HL-60 (cell line): Measurements from ENCODE around the gene RBMS3.

Source experiments
- DNase-seq, 2 experiments: peaks; one replicate each; pipeline ENCODE4 v3.0.0-alpha.2; 2010 to 2020; ENCODE audit warnings: low read depth in 1 of 2, low spot score in 1 of 2
- H3K27ac ChIP-seq: fragments of 250-450 bp; sonication (Bioruptor Pico); replicated peaks from 2 replicates; pipeline ENCODE4 v1.5.1; 2020; ENCODE audit warnings: mild to moderate bottlenecking, moderate library complexity
- H3K27me3 ChIP-seq: fragments of 250-450 bp; sonication (Bioruptor Pico); 2 replicates; pipeline ENCODE4 v1.5.1; 2021; ENCODE audit warnings: mild to moderate bottlenecking, moderate library complexity; ENCODE audit not compliant: insufficient read depth, poor library complexity, severe bottlenecking
- H3K4me3 ChIP-seq: replicated peaks from 2 replicates; pipeline ENCODE4 v1.5.1; 2011; ENCODE audit warnings: mild to moderate bottlenecking, control low read depth, low read length; ENCODE audit not compliant: insufficient read depth
- GABPA ChIP-seq: IDR thresholded peaks from 2 replicates; pipeline ENCODE4 v1.6.1; 2012; ENCODE audit warnings: low read depth
- POLR2AphosphoS5 ChIP-seq: IDR thresholded peaks from 2 replicates; pipeline ENCODE4 v1.6.1; 2012; ENCODE audit warnings: low read depth
- SPI1 ChIP-seq: IDR thresholded peaks from 2 replicates; pipeline ENCODE4 v1.6.1; 2012; ENCODE audit warnings: low read depth, mild to moderate bottlenecking, borderline replicate concordance
- TF ChIP-seq, protein P1 (sequence below): IDR thresholded peaks from one replicate; pipeline ENCODE4 v1.5.1; 2011; ENCODE audit warnings: low read length, control low read depth, inconsistent platforms; ENCODE audit not compliant: insufficient read depth
- TF ChIP-seq, protein P2 (sequence below): IDR thresholded peaks from 2 replicates; pipeline ENCODE4 v1.6.1; 2012; ENCODE audit warnings: low read depth; ENCODE audit not compliant: insufficient replicate concordance

The RBMS3 gene

DNA sequence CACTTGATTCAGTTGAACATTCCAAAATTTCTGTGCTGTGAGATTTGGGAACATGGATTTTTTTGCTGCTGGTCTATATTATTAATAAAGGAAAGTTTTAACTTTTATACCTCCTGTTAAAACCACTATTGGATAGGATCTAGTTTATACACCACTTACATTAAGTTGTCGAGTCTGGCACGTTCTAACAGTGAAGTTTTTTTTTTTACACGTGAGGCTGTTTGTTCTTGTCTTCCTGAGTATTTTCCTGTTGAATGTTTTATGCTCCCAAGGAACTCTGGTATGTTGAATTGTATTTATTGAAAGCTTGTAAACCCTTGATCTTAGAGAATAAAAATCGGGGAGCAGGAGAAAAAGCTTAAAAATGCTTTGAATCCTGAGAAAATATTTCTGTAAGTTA lies 338.8 kb downstream of the RBMS3 start:
- Histone ChIP-seq H3K27me3 (no peaks in the 10 kb centered on the region), H3K27ac (no peak overlapping the region), H3K4me3 (no peak overlapping the region)
- DNase-seq: no peak
- no peak for TF ChIP-seq SPI1
- TF ChIP-seq, protein P1, sequence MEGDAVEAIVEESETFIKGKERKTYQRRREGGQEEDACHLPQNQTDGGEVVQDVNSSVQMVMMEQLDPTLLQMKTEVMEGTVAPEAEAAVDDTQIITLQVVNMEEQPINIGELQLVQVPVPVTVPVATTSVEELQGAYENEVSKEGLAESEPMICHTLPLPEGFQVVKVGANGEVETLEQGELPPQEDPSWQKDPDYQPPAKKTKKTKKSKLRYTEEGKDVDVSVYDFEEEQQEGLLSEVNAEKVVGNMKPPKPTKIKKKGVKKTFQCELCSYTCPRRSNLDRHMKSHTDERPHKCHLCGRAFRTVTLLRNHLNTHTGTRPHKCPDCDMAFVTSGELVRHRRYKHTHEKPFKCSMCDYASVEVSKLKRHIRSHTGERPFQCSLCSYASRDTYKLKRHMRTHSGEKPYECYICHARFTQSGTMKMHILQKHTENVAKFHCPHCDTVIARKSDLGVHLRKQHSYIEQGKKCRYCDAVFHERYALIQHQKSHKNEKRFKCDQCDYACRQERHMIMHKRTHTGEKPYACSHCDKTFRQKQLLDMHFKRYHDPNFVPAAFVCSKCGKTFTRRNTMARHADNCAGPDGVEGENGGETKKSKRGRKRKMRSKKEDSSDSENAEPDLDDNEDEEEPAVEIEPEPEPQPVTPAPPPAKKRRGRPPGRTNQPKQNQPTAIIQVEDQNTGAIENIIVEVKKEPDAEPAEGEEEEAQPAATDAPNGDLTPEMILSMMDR: no peak
- TF ChIP-seq, protein P2, sequence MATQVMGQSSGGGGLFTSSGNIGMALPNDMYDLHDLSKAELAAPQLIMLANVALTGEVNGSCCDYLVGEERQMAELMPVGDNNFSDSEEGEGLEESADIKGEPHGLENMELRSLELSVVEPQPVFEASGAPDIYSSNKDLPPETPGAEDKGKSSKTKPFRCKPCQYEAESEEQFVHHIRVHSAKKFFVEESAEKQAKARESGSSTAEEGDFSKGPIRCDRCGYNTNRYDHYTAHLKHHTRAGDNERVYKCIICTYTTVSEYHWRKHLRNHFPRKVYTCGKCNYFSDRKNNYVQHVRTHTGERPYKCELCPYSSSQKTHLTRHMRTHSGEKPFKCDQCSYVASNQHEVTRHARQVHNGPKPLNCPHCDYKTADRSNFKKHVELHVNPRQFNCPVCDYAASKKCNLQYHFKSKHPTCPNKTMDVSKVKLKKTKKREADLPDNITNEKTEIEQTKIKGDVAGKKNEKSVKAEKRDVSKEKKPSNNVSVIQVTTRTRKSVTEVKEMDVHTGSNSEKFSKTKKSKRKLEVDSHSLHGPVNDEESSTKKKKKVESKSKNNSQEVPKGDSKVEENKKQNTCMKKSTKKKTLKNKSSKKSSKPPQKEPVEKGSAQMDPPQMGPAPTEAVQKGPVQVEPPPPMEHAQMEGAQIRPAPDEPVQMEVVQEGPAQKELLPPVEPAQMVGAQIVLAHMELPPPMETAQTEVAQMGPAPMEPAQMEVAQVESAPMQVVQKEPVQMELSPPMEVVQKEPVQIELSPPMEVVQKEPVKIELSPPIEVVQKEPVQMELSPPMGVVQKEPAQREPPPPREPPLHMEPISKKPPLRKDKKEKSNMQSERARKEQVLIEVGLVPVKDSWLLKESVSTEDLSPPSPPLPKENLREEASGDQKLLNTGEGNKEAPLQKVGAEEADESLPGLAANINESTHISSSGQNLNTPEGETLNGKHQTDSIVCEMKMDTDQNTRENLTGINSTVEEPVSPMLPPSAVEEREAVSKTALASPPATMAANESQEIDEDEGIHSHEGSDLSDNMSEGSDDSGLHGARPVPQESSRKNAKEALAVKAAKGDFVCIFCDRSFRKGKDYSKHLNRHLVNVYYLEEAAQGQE: no peak
- TF ChIP-seq GABPA: no peak
- TF ChIP-seq POLR2AphosphoS5: no peak

DNA sequence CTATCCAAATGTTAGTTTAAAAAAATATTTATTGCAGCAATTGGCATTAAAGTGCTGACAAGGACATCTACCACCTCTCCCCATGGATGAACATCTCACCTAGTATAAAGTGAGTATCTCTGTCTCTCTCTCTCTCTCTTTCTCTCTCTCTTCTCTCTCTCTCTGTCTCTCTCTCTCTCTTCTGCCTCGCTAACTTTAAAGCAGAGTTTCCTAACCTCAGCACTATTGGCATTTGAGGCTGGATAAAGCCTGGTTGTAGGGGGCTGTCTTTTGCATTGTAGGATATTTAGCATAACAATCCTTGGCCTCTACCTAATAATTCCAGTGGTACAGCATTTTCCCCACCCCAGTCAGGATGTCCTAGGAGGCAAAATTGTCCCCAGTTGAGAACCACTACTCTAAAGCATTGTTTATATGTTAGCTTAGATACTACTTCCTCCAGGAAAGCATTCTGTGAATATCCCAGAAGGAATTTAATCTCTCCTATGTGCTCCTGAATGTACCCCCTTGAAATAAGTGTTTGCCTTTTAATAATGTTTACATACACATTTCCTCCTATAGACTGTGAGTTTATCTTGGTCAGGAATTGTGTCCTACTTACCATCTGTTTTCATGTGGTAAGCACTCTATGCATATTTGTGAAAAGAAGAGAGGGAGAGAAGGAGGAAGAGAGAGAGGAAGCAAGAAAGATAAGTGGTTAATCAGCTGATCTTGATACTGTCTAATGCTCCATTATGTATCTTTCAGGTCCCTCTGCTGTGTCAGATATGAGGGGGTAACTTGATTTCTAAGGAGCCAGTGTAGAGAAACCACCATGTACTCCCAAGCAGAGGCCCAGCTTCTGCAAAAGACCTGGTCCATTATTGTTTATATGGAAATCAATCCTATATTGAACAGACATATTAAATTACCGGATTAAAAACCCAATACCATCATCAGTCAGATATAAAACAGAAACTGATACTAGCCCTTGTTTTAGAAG lies 346.6 kb downstream of the RBMS3 start:
- Histone ChIP-seq H3K27ac (no peak overlapping the region), H3K4me3 (no peak overlapping the region), H3K27me3 (no peaks in the 10 kb centered on the region)
- no peak for DNase-seq
- TF ChIP-seq, protein P1: no peak
- no peak for TF ChIP-seq SPI1
- no peak for TF ChIP-seq GABPA

DNA sequence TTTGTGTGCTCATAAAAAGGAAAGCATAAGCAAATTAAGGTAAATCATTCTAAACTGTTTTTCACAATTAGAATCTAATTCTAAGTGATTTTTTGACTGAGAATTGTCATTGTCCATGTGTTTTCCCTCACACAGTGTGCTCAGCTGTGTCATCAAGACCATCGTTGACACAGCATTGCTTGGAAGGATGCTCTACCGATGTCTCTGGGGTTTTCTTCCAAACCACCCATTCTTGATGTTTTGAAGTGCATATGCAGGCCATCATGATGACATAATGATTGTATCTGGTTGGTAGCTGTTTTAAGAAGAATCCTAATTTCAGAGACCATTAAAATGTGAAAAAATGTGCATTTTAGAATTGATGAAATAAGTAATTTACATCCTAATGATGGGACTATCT lies 347.9 kb downstream of the RBMS3 start:
- DNase-seq: no peak
- no peak overlapping the region for H3K27ac ChIP-seq
- no peaks in the 10 kb centered on the region for H3K27me3 ChIP-seq
- TF ChIP-seq, protein P1: no peak
- H3K4me3 ChIP-seq: no peak overlapping the region

DNA sequence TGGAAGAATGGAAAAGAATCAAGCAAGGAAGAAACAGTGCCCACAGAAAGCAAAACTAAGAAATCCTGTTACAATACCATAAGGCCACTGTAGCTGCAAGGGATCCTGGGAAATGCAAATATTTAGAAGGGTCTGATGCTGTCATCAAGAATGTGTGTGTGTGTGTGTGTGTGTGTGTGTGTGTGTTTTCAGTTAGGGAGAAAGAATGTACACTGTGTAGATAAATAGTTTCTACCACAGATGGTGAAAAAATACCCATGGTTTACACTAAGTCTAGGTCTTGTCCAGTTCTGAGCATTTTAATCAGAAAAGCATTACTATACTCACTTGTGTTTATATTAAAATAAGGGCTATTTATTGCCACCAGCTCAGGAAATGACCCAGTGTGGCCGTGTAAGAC lies 355.0 kb downstream of the RBMS3 start:
- no peak for TF ChIP-seq GABPA
- TF ChIP-seq, protein P1: no peak
- Histone ChIP-seq H3K4me3 (no peak overlapping the region), H3K27ac (no peak overlapping the region)

DNA sequence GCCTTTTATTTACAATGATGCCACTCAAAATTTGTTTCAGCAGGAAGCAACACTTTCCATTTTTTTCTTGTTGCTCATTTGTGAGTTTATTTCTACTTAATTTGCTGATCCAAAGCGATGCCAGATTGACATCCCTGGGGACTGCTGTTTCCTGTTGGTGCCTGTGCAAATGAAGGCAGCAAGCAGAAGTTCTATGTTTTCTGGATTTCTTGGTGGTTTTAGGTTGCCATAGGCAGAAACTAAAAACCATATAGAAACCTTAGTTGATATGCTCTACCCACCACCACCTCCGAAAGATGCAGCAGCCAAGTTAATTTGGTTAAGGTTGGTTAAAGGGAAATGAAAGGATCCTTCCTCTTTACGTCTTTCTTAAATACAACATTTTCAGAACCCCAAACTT lies 356.2 kb downstream of the RBMS3 start:
- H3K4me3 ChIP-seq: no peak overlapping the region
- no peak for DNase-seq
- TF ChIP-seq POLR2AphosphoS5: no peak
- TF ChIP-seq GABPA: no peak
- no peak overlapping the region for H3K27ac ChIP-seq
- H3K27me3 ChIP-seq: no peaks in the 10 kb centered on the region

More for the DNA sequence above, 355.0 kb downstream of the RBMS3 start:
- H3K27me3 ChIP-seq: no peaks in the 10 kb centered on the region
- DNase-seq: no peak
